ENCODE results near the gene NELFA.

DNA sequence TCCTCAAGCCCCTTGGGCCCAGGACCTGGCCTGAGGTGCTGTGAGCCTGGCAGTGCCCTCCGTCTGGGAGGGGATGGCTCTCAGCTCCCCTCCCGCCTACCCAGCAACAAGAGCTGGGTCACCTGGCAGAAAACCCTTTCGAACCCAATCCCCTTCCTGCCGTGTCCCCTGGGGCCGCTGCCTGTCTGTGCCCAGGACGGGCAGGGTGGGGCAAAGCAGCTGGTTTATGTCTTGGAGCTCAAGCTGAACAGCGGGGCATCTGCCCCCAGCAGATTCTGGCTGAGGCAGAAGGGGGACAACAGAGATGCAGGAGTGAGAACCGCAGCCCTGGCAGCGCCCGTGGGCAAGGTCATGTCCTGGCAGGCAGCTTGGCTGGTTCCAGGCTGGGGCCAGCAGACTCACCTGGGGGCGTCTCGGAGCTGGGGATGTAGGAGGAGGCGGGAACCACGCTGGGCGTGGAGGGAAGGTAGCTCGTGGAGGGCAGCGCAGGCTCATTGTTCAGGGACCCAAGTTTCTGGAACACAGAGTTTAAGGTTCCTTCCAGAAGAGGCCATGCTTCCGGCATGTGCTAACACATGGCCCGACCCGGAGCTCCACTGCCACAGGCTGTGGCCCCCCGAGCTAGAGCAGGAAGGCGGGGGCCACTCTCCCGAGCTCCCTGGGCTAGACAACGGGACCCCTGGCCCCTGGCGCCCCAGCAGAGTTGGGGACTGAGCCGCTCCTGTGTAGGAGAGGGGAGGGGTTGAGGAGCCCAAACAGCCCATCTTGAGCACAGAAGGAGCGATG is 24.2 kb downstream of the NELFA start:
- TF ChIP-seq POLR2A (IDR thresholded peaks at IDR 0.05), result no peak
- TF ChIP-seq, protein P1, sequence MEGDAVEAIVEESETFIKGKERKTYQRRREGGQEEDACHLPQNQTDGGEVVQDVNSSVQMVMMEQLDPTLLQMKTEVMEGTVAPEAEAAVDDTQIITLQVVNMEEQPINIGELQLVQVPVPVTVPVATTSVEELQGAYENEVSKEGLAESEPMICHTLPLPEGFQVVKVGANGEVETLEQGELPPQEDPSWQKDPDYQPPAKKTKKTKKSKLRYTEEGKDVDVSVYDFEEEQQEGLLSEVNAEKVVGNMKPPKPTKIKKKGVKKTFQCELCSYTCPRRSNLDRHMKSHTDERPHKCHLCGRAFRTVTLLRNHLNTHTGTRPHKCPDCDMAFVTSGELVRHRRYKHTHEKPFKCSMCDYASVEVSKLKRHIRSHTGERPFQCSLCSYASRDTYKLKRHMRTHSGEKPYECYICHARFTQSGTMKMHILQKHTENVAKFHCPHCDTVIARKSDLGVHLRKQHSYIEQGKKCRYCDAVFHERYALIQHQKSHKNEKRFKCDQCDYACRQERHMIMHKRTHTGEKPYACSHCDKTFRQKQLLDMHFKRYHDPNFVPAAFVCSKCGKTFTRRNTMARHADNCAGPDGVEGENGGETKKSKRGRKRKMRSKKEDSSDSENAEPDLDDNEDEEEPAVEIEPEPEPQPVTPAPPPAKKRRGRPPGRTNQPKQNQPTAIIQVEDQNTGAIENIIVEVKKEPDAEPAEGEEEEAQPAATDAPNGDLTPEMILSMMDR (IDR thresholded peaks at IDR 0.05), result no peak

Measured in heart left ventricle (tissue), 13 donors.